LNCaP clone FGC (cell line): ENCODE data around the gene ANKEF1.
A peak's percentile ranks its signal among the peaks of the same experiment; 100 is the strongest.
"Not testable (repeated sequence)": the region's sequence is repeated elsewhere in the genome, so short reads cannot be mapped to it uniquely, and the experiment has no call there.

ENCODE experiments used
- DNase-seq: peaks from one replicate; pipeline ENCODE4 v3.0.0-alpha.2; 2011; ENCODE audit warnings: low read depth
- H3K4me3 ChIP-seq: 2 replicates; pipeline ENCODE4 v1.5.1; 2011; ENCODE audit warnings: mild to moderate bottlenecking, low read depth, low read length, control low read depth
- TF ChIP-seq, protein P1 (sequence below): IDR thresholded peaks from 2 replicates; pipeline ENCODE4 v1.5.1; 2012; ENCODE audit warnings: mild to moderate bottlenecking; ENCODE audit not compliant: control insufficient read depth, insufficient read depth; ENCODE audit errors: extremely low read depth

The ANKEF1 gene

GRCh38 chr20:10023911-10024310 lies 10.9 kb upstream of the ANKEF1 start:
- no peak overlapping the region for H3K4me3 ChIP-seq
- no peak for DNase-seq
- TF ChIP-seq, protein P1, sequence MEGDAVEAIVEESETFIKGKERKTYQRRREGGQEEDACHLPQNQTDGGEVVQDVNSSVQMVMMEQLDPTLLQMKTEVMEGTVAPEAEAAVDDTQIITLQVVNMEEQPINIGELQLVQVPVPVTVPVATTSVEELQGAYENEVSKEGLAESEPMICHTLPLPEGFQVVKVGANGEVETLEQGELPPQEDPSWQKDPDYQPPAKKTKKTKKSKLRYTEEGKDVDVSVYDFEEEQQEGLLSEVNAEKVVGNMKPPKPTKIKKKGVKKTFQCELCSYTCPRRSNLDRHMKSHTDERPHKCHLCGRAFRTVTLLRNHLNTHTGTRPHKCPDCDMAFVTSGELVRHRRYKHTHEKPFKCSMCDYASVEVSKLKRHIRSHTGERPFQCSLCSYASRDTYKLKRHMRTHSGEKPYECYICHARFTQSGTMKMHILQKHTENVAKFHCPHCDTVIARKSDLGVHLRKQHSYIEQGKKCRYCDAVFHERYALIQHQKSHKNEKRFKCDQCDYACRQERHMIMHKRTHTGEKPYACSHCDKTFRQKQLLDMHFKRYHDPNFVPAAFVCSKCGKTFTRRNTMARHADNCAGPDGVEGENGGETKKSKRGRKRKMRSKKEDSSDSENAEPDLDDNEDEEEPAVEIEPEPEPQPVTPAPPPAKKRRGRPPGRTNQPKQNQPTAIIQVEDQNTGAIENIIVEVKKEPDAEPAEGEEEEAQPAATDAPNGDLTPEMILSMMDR, result no peak

DNA sequence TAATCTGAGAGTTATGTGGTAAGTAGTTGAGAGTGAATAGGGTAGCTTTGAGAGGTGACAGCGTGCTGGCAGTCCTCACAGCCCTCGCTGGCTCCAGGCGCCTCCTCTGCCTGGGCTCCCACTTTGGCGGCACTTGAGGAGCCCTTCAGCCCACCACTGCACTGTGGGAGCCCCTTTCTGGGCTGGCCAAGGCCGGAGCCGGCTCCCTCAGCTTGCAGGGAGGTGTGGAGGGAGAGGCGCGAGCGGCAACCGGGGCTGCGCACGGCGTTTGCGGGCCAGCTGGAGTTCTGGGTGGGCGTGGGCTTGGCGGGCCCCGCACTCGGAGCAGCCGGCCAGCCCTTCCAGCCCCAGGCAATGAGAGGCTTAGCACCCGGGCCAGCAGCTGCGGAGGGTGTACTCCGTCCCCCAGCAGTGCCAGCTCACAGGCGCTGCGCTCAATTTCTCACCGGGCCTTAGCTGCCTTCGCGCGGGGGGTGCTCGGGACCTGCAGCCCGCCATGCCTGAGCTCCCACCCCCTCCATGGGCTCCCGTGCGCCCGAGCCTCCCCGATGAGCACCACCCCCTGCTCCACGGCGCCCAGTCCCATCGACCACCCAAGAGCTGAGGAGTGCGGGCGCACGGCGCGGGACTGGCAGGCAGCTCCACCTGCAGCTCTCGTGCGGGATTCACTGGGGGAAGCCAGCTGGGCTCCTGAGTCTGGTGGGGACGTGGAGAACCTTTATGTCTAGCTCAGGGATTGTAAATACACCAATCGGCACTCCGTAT lies 3.2 kb upstream of the ANKEF1 start:
- not testable (repeated sequence) for DNase-seq, H3K4me3 ChIP-seq

DNA sequence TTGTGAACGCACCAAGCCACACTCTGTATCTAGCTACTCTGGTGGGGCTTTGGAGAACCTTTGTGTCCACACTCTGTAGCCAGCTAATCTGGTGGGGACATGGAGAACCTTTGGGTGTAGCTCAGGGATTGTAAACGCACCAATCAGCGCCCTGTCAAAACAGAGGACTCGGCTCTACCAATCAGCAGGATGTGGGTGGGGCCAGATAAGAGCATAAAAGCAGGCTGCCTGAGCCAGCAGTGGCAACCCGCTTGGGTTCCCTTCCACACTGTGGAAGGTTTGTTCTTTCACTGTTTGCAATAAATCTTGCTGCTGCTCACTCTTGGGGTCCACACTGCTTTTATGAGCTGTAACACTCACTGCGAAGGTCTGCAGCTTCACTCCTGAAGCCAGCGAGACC lies 2.5 kb upstream of the ANKEF1 start:
- DNase-seq, H3K4me3 ChIP-seq: not testable (repeated sequence)

- TF ChIP-seq, protein P1, result no peak
- DNase-seq, result no peak
- H3K4me3 ChIP-seq, result peak overlapping the region; percentile 23
Observed at GRCh38 chr20:10033905-10034650, 709 bp upstream of the ANKEF1 start.

GRCh38 chr20:10036321-10036720 lies 1.5 kb downstream of the ANKEF1 start:
- DNase-seq, H3K4me3 ChIP-seq: not testable (repeated sequence)

DNA sequence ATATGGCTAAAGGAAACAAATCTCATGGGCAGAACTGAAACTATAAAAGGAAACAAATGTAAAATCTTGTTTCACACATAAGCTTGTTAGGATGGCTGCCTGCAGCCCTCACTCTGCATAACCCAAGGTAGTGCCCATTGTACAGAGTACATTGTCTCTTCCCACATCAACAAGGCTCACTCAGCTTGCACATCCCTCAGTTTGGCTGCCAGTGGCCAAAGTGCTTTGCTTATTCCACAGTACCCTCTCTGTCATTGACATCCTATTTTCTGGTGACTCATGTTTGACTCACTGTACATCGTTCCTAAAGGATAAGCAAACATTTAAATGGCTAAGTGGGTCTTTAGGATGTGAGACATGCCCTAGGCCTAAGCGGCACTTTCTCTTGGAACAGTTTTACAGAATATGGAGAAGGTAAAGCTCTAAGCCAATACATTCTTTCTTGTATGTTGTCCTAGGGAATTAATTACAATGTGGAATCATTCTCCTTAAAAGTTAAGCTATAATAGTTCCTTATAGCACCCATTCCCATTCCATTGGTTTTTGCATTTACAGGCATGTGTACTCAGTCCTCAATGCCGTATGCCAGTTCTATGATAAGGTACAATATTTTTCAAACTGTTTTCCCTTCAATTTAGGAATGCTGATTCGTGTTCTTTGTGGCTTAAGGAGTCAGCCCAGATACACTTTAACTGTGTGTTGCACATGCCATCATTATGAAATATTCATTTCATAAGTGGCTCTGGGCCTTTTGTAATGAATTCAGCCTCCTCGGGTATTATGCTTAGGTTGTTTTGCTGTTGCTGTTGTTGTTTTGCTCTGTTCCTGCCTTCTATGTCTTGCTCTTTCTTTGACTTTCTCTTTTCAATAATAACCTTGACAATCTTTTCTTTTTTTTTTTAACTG lies 5.5 kb downstream of the ANKEF1 start:
- TF ChIP-seq, protein P1, result no peak
- no peak for DNase-seq
- no peak overlapping the region for H3K4me3 ChIP-seq

- TF ChIP-seq, protein P1, result no peak
- DNase-seq, result no peak
- no peak overlapping the region for H3K4me3 ChIP-seq
Observed at GRCh38 chr20:10042086-10042485, 7.3 kb downstream of the ANKEF1 start.

DNA sequence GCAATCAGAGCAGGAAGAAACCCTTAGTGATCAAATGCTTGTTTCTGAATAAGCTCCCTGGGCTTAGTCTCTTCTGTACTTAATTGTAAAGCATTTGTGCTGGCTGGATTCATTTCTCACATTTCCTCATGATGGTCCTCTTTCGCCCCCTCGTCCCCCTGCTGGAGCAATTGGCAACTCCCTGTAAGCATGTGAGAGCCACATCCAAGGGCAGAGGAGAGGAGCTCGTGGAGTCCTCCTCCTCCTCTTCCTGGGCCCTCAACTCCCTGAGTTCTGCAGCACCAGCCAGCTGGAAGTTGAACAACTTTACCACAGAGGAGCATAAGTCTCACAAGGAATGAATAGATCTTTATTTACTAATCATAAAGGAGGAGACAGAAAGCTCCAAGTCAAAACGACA lies 12.6 kb downstream of the ANKEF1 start:
- DNase-seq, result no peak
- TF ChIP-seq, protein P1, result no peak
- H3K4me3 ChIP-seq, result no peak overlapping the region
